ENCODE data around the gene ECE1.
"Not testable (repeated sequence)": the region's sequence is repeated elsewhere in the genome, so short reads cannot be mapped to it uniquely, and the experiment has no call there.

ECE1 gene

GRCh38 chr1:21219674-21220073, 70.6 kb downstream of the ECE1 start:
- DNase-seq (ENCODE audit: low spot score), result no peak

DNA sequence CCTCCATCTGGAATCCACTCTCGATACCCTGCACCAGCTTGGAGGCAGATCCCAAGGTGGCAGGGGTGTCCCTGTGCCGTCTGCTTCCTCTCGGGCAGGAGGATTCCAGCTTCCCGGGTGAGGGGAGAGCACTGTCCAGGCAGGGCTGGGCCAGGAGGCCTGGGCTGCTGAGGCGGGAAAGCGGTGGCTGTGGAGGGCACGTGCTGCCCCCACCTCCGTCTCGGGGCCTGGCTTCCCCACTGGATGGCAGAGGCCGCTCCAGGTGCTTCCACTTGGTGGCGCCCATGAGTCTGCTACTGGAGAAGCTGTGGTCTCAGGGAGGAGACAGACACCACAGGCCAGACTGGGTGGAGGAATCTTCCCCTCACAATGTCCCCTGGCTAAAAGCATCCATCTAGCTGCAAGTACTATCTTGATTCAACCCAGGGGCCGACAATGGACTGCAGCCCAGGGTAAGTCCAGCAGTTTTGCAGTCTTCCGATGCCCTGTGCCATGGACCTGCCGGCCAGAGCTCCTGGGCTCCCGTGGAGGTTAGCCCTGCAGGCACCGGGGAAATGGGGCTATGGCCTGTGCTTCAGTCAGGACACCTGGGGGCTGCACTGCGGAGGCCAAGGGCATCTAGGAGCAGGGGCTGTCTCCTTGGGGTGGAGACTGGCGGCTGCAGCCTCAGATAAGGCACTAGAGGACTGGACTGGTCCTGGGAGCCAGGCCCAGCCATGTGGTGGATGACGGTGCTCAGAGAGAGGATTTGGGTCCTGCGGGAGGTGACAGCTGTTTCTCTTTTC, 72.3 kb downstream of the ECE1 start:
- DNase-seq (ENCODE audit: low spot score), result peak; percentile 60

- peak; percentile 59 for DNase-seq (ENCODE audit: low spot score)
These were observed 73.1 kb downstream of the ECE1 start for GRCh38 chr1:21216835-21217811.

- no peak for DNase-seq (ENCODE audit: low spot score)
These were observed 78.1 kb downstream of the ECE1 start for GRCh38 chr1:21212126-21212525.

- not testable (repeated sequence) for DNase-seq (ENCODE audit: low spot score)
These were observed 82.0 kb downstream of the ECE1 start for GRCh38 chr1:21208137-21208700.

- no peak for DNase-seq (ENCODE audit: low spot score)
These were observed 84.1 kb downstream of the ECE1 start for GRCh38 chr1:21206117-21206516.

DNA sequence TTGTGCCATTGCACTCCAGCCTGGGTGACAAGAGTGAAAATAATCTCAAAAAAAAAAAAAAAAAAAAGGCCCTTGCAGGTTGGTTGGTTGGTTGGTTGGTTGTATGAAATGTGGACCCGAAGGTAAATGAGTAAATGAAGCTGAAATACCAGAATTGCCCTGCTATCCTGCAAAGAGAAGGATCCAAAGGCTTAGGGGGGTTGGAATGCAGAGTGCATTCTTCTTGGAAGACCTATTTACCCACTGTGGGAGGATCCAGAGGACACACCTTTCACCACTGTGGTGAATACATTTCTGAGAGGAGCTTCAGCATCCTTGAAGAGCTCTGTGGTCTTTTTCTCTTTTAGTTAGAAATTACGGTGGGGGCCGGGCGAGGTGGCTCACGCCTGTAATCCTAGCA, 84.8 kb downstream of the ECE1 start:
- no peak for DNase-seq (ENCODE audit: low spot score)

GRCh38 chr1:21201650-21202049, 88.6 kb downstream of the ECE1 start:
- DNase-seq (ENCODE audit: low spot score), result no peak

DNA sequence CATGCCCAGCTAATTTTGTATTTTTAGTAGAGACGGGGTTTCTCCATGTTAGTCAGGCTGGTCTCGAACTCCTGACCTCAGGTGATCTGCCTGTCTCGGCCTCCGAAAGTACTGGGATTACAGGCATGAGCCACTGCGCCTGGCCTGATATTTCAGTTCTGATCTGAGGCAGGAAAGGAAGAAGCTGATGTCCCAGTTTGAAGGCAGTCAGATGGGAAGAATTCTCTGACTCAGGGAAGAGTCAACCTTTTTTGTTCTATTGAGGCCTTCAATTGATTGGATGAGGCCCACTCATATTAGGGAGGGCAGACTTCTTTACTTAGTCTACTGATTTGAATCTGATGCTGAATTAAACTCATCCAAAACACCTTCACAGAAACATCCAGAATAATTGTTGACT, 89.0 kb downstream of the ECE1 start:
- DNase-seq (ENCODE audit: low spot score), result not testable (repeated sequence)

GRCh38 chr1:21200767-21201166, 89.5 kb downstream of the ECE1 start:
- no peak for DNase-seq (ENCODE audit: low spot score)

DNA sequence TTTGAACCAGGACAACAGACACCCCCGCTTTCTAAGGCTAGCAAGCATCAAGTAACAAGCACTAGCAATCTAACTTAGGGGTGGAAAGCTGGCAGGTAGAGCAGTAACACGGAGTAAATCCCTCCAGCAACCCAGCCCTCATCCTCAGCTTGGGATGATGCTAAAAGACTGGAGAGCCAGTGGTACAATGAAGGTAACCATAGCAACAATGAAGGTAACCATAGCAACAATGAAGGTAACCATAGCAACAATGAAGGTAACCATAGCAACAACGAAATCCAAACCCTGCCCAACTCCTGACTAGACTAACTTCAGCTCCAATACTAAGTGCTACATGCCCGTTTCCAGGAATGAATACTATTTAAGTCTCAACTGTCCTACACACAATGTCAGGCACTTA, 91.3 kb downstream of the ECE1 start:
- no peak for DNase-seq (ENCODE audit: low spot score)

DNA sequence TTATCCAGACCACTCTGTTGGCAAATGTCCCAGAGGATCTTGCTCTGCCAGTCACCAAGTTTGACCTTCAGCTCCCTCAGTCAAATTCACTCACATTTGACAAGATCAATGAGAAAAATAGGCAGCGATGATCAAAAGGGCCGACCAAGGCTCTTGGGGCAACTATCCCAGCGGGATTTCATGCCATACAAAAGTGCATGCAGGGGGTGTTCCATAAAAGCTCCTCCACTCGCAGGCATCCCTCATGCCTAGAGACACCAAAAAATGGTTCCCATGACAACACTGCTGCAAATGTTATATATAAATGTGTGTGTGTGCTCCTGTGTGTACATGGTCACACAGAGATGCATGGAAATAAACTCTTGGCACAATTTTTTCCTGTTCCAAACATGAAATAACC, 97.4 kb downstream of the ECE1 start:
- DNase-seq (ENCODE audit: low spot score), result no peak

- DNase-seq (ENCODE audit: low spot score), result no peak
These were observed 98.0 kb downstream of the ECE1 start for GRCh38 chr1:21192284-21192683.

DNA sequence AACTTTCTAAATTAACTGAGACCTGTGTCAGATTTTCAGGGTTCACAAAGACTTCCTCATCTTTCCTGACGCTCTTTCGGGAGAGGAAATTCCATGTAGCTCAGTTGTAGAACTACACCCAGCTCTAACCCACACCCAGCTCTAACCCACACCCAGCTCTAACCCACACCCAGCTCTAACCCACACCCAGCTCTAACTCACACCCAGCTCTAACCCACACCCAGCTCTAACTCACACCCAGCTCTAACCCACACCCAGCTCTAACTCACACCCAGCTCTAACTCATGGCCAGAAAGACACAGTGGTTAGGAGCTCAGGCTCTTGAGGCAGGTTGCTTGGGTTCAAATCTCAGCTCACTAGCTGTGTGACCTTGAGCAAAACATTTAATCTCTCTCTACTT, 99.5 kb downstream of the ECE1 start:
- DNase-seq (ENCODE audit: low spot score), result not testable (repeated sequence)

DNA sequence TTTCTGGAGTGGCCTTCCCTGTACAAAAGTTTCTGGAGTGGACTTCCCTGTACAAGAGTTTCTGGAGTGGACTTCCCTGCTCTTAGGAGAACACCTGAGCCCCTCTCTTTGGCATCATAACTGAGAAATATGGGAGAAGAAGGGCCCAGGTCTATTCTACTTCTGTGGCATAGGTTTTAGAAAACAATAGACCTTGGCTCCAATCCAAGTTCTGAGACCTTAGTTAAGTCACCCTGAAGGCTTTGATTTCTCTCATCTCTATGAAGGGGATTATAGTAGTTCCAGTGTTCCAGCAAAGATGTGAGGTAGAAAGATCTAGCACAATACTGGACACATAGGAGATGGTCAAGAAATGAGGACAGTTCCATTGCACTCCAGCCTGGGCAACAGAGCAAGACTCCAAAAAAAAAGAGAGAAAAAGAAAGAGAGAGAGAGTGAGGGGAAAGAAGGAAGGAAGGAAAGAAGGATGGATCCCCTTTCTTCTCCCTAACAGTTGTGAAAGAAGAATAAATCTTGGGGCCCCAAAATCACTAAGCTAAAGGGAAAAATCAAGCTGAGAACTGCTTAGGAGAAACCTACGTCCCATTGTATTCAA, 100.3 kb downstream of the ECE1 start:
- no peak for DNase-seq (ENCODE audit: low spot score)

DNA sequence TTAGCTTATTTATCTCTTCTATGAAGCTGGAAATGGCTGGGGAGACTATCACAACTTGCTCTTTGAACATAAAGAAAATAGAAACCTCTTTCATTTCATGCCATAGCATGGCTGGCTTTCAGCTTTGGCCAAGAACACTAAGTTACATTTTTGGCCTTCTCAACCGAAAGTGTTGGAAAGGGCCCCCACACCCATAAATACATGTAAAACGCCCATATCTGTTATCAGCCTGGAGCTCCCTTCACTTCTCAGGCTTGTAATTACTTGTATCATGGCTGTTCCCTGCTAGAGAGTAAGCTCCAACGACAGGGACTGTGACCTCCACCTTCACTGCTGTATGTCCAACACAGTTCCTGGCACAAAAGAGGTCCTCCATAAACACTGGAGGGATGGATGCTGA, 100.8 kb downstream of the ECE1 start:
- no peak for DNase-seq (ENCODE audit: low spot score)

DNA sequence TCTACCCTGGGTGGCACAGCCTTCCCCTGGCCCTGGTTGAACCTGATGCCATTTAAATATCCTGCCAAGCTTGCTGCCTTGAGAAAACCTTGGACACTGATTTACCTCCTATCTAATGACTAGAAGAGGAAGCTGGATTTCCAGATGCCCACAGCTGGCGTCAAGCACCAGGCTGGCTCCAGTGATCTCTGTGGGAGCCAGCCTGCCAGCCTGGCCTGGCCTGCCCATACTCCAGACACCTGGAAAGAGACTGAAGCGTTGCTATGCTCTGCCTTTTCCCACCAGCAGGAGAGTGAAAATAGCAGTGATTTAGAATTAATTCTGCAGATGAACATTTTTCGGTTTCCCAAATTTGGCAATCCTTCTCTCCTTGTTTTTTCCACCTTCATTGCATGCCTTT, 102.0 kb downstream of the ECE1 start:
- no peak for DNase-seq (ENCODE audit: low spot score)

DNA sequence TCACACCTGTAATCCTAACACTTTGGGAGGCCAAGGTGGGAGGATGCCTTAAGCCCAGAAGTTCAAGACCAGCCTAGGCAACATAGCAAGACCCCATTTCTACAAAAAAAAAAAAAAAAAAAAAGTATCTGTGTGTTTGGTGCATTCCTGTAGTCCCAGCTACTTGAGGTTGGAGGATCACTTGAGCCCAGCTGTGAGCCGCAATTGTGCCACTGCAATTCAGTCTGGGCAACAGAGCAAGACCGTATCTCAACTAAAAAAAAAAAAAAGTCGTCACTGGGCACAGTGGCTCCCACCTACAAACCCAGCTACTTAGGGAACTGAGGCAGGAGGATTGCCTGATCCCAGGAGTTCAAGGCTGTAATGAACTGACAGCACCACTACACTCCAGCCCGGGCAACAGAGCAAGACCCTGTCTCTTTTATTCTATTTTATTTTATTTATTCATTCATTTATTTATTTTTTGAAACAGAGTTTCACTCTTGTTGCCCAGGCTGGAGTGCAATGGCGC, 105.0 kb downstream of the ECE1 start:
- DNase-seq (ENCODE audit: low spot score), result no peak

DNA sequence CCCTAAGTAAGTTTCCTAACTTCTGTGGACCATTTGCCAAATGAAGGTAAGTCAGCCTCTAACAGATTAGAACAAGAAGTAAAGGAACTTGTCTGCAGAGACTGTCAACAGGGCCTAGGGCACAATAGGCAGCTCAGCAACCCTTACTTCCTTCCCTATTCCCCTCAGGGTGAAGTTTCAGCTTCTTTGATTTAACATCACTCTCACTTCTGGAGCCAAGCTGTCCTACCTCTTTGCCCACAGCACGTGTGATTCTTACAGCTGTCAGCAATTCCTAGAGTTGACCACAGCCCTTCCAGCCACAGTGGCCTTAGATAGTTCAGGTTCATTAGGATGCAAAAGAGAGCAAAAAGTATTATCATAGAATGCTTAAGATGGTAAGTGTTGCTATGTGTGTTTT, 106.0 kb downstream of the ECE1 start:
- no peak for DNase-seq (ENCODE audit: low spot score)

GRCh38 chr1:21182181-21182731, 108.0 kb downstream of the ECE1 start:
- no peak for DNase-seq (ENCODE audit: low spot score)

DNA sequence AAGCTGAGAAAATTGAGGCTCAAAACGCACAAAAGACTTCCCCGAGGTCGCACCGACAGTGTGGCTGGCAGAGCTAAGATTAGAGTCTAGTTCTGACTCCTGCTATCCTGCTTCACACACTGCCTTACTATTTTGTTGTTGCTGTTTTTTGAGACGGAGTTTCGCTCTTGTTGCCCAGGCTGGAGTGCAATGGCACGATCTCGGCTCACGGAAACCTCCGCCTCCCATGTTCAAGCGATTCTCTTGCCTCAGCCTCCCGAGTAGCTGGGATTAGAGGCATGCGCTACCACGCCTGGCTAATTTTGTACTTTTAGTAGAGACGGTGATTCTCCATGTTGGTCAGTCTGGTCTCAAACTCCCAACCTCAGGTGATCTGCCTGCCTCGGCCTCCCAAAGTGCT, 112.0 kb downstream of the ECE1 start:
- DNase-seq (ENCODE audit: low spot score), result not testable (repeated sequence)

Measured in D341Med (cell line).